Measurements from ENCODE around the gene SDK2. TPM values are rescaled to one million over a fixed set of nuclear protein-coding genes. Genes with fewer than 3 reads are reported as not detected.

The SDK2 gene
- total RNA-seq, 1 donor from 2014 or later = 0.18 TPM

GRCh38 chr17:73397856-73398540, 246.2 kb downstream of the SDK2 start:
- no peak for DNase-seq (ENCODE audit: extremely low read depth, low read depth, low spot score)

GRCh38 chr17:73397278-73397826, 246.9 kb downstream of the SDK2 start:
- DNase-seq (ENCODE audit: extremely low read depth, low read depth, low spot score) = no peak

GRCh38 chr17:73396431-73397277, 247.6 kb downstream of the SDK2 start:
- no peak for DNase-seq (ENCODE audit: extremely low read depth, low read depth, low spot score)

GRCh38 chr17:73394512-73395450, 249.5 kb downstream of the SDK2 start:
- DNase-seq (ENCODE audit: extremely low read depth, low read depth, low spot score) = no peak

GRCh38 chr17:73393962-73394361, 250.3 kb downstream of the SDK2 start:
- no peak for DNase-seq (ENCODE audit: extremely low read depth, low read depth, low spot score)

- no peak for DNase-seq (ENCODE audit: extremely low read depth, low read depth, low spot score)
Observed at GRCh38 chr17:73393381-73393780, 250.9 kb downstream of the SDK2 start.

GRCh38 chr17:73391331-73392265, 252.6 kb downstream of the SDK2 start:
- DNase-seq (ENCODE audit: extremely low read depth, low read depth, low spot score) = no peak

- no peak for DNase-seq (ENCODE audit: extremely low read depth, low read depth, low spot score)
Observed at GRCh38 chr17:73390851-73391250, 253.4 kb downstream of the SDK2 start.

GRCh38 chr17:73390221-73390620, 254.0 kb downstream of the SDK2 start:
- DNase-seq (ENCODE audit: extremely low read depth, low read depth, low spot score) = no peak

- no peak for DNase-seq (ENCODE audit: extremely low read depth, low read depth, low spot score)
Observed at GRCh38 chr17:73389411-73389810, 254.8 kb downstream of the SDK2 start.

- DNase-seq (ENCODE audit: extremely low read depth, low read depth, low spot score) = no peak
Observed at GRCh38 chr17:73388578-73388905, 255.7 kb downstream of the SDK2 start.

GRCh38 chr17:73387746-73388577, 256.3 kb downstream of the SDK2 start:
- DNase-seq (ENCODE audit: extremely low read depth, low read depth, low spot score) = no peak

- no peak for DNase-seq (ENCODE audit: extremely low read depth, low read depth, low spot score)
Observed at GRCh38 chr17:73386561-73386960, 257.7 kb downstream of the SDK2 start.

GRCh38 chr17:73384926-73385325, 259.3 kb downstream of the SDK2 start:
- DNase-seq (ENCODE audit: extremely low read depth, low read depth, low spot score) = no peak

GRCh38 chr17:73380439-73381106, 263.7 kb downstream of the SDK2 start:
- DNase-seq (ENCODE audit: extremely low read depth, low read depth, low spot score) = no peak

- no peak for DNase-seq (ENCODE audit: extremely low read depth, low read depth, low spot score)
Observed at GRCh38 chr17:73379826-73380225, 264.4 kb downstream of the SDK2 start.

- no peak for DNase-seq (ENCODE audit: extremely low read depth, low read depth, low spot score)
Observed at GRCh38 chr17:73378974-73379470, 265.2 kb downstream of the SDK2 start.

- no peak for DNase-seq (ENCODE audit: extremely low read depth, low read depth, low spot score)
Observed at GRCh38 chr17:73376636-73377035, 267.6 kb downstream of the SDK2 start.

Measured in glomerular endothelial cell (primary cell).